Measurements from ENCODE around the gene IL23R.

The IL23R gene

GRCh38 chr1:67256291-67257172 is 90.3 kb downstream of the IL23R start:
- no peak for DNase-seq

DNA sequence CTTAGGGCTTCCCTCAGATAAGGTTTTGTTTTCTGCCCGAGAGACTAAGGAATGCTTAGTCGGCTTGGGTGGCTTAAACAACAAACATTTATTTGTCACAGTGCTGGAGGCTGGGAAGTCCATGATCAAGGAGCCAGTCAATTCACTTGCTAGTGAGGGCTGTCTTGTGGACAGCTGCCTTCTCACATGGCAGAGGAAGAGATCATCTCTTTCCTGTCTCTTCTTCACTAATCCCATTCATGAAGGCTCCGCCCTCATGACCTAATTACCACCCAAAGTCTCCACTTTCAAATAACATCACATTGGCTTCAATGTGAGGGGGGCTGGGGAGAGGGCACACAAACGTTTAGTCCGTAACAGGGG is 90.9 kb downstream of the IL23R start:
- no peak for DNase-seq

- DNase-seq, result peak; percentile 38
These were observed 95.4 kb downstream of the IL23R start for GRCh38 chr1:67261680-67262079.

GRCh38 chr1:67262735-67263134 is 96.5 kb downstream of the IL23R start:
- no peak for DNase-seq

- no peak for DNase-seq
These were observed 97.9 kb downstream of the IL23R start for GRCh38 chr1:67264152-67264551.

DNA sequence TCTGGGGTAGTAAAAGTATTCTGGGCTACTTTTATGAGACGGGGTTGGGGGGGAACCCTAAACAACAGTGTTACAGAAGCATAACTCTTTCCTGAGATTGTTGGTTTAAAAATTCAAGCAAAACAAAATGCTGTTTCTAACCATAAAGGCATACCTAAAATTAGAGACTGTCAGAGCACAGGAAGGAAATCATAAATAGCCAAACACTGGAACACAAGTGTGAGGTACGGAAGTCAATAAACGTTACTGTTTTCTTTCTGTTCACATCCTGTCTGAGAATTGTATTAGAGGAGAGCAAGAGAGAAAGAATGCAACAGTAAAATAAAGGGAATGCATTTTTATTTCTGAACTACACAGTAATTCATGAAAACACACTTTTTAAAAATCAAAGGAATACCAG is 98.6 kb downstream of the IL23R start:
- DNase-seq, result no peak

DNA sequence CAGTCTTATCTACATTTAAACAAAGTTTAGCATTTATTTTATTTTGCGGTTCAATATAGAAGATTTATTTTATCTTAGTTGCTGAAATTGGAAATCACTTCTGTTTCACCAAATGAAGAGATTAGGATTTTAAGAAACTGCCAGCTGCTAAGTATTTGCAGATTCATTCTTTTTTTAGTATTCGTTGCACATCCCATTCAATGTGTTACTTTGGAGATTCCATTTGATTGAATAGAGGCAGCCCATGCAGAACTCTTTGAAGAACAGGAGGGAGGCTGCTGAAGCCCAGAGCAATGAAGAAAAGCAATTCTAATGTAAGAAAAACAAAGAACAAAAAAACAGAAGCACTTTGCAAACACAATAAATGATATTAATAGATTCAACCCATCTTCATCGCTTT is 102.8 kb downstream of the IL23R start:
- DNase-seq, result no peak

DNA sequence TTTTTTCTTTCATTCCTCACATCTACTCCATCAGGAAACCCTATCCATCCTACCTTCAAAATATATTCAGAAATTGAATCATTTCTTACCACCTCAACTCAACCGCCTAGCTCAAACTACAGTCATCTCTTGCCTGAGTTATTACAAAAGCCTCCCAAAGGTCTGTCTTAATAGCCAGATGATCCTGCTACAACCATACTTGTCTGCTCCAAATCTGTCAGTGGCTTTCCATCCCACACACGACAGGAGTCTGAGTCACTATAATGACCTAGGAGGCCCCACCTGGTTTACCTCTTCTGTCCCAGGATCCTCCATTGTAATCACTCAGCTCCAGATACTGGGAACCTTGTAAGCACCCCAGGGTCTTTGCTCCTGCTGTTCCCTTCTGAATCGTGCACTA is 104.3 kb downstream of the IL23R start:
- no peak for DNase-seq

DNA sequence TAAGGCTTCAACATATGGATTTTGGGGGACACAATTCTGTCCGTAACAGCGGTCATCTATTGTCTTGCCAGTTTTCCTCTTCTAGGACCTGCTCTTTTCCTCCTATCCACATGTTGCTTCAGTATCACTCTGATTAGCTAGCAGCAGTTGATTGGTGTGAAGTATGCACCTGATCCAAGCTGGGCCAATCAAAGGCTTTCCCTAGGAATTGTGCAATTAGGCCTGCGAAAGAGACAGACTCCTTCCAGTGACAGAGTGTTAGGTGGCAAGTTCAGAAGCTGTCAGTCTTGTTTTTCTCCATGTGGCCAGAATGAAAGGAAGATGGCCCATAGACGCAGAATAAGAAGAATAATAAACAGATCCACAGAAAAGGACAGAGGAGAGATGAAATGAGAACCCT is 107.3 kb downstream of the IL23R start:
- no peak for DNase-seq

- peak; percentile 22 for DNase-seq
These were observed 108.5 kb downstream of the IL23R start for GRCh38 chr1:67274623-67275325.

- DNase-seq, result no peak
These were observed 114.4 kb downstream of the IL23R start for GRCh38 chr1:67280696-67281095.

DNA sequence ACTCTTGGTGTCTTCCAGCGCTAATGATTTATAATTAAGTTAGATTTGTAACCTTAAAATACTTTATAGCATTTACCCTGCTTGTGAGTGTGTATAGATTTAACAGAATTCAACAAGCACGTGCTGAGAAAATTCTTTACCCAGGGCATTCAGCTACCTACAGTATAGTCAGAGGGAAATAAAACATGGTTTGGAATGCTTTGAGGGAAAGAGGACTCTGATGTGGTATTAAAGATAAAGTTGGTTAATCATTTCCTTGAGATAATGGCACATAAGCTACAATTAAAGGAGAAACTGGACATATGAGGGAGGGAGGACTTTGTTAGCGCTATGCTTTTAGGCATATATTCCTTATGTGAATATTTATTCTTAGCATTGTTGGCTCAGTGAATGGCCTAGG is 115.0 kb downstream of the IL23R start:
- no peak for DNase-seq

- no peak for DNase-seq
These were observed 119.7 kb downstream of the IL23R start for GRCh38 chr1:67285780-67286488.

DNA sequence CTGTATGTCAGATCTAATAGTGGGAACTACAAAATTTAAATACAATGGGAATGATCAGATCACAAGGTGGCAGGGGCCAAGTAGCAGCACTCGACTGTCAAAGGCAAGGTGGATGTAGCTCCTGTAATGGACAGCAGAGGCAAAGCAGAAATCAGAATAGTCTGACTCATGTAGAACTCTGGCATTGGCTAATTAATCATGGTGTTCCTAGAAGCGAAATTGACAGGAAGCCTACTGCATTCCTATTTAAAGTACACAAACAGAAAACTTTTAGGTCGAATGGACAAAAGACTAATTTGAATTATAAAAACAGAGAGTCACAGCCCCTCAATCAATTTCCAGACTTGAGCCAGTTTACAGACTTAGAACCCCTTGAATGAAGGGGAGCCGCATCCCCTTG is 124.0 kb downstream of the IL23R start:
- no peak for DNase-seq

- DNase-seq, result no peak
These were observed 128.8 kb downstream of the IL23R start for GRCh38 chr1:67294836-67295617.

DNA sequence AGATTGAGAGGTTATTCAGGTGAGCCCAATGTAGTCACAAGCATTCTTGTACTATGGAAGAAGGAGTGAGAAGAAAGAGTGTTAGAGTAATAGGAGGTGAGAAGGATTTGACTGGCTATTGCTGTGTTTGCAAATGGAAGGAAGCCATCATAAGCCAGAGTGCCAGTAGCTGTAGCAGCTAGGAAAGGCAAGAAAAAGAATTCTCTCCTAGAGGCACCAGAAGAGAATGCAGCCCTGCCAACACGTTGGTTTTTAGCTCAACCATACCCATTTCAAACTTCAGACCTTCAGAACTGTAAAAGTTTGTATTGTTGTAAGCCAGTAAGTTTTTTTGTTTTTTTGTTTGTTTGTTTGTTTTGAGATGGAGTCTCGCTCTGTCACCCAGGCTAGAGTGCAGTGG is 132.5 kb downstream of the IL23R start:
- DNase-seq, result no peak

- no peak for DNase-seq
These were observed 133.0 kb downstream of the IL23R start for GRCh38 chr1:67299296-67299695.

DNA sequence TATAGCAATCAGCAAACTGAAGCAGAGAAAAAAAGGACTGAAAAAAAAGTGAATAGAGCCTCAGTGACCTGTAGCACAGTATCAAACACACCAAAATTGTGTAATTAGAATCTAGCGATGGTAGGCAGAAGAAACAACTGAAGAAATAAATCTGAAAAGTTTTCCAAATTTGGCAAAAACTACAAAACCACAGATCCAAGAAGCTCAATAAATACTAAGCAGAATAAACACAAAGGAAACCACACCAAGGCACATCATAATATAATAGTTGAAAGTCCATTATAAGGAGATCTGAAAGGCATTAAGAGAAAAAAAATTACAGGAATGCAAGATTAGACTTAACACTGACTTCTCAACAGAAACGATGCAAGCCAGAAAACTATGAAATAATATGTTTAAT is 134.3 kb downstream of the IL23R start:
- DNase-seq, result no peak

DNA sequence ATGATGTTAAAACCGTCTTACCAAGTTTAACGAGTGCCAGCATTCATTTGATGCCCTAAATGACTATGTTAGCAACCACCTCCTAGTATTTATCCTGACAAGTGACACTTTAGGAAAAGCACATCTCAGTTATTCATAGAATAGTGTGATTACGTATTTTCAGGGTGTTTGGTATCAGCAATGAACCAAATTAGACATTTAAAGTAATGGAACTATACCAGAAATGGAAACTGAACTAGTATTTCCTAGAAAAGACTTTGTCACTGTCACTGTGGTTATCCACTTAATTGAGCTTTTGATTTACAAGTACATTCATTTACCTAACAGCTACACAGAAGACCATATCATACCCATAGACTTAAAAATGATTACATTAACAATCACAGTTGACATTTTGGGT is 137.8 kb downstream of the IL23R start:
- DNase-seq, result no peak

DNA sequence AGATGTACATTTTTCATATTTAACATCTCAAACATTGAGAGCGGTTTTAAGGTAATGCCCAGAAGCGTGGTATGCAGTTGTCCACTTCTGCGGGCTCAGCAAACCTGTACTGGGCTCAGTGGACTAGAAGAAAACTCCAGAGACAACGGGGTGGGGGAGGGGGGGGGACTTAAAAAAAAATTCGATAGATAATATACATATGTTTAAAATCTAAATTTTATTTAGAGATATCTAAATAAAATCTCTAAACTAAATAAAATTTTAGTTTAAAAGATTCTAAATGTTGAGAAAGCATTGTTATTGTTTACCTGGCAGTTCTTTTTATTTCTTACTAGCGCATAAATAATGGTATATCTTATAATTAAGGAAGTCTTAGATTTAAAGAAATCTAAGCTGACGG is 140.3 kb downstream of the IL23R start:
- no peak for DNase-seq

- peak; percentile 66 for DNase-seq
These were observed 141.2 kb downstream of the IL23R start, which contains the start of gene IL12RB2 for GRCh38 chr1:67307251-67308060. TSS of gene IL12RB2 (plus strand) at chr1:67307873. CDS start at chr1:67320369, 12,496 bp downstream.

- peak; percentile 32 for DNase-seq
These were observed 141.9 kb downstream of the IL23R start for GRCh38 chr1:67308136-67308535.

Data from activated naive CD4-positive, alpha-beta T cell treated with anti-CD3 and anti-CD28 coated beads, Interleukin-2, amount 50 U/mL, for 16 hours (primary cell).